Measurements from ENCODE around the gene RAB10. TPM values are rescaled to one million over a fixed set of nuclear protein-coding genes. Genes with fewer than 3 reads are reported as not detected.
"Not testable (repeated sequence)": the region's sequence is repeated elsewhere in the genome, so short reads cannot be mapped to it uniquely, and the experiment has no call there.

The RAB10 gene
- polyA plus RNA-seq, 1 donor = 95.1 TPM

DNA sequence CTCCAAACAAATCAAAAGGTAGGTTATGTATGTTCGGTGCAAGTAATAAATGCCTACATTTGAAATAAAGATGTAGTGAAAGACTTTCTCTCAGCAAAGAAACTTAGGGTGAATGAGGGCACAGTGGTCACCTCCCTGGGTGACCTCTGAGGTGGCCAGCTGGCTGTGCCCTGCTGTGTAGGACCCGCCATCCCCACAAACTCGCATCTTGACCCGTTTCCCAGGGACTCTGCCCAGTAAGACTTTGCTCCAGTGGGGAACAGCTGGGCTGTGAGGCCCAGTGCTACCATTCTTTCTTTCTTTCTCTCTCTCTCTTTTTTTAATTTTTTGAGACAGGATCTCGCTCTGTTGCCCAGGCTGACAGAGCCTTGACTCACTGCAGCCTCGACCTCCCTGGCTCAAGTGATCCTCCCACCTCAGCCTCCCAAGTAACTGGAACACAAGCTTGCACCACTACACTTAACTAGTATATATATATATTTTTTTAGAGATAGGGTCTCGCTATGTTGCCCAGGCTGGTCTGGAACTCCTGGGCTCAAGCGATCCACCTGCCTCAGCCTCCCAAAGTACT, 130.8 kb downstream of the RAB10 start:
- DNase-seq = no peak

DNA sequence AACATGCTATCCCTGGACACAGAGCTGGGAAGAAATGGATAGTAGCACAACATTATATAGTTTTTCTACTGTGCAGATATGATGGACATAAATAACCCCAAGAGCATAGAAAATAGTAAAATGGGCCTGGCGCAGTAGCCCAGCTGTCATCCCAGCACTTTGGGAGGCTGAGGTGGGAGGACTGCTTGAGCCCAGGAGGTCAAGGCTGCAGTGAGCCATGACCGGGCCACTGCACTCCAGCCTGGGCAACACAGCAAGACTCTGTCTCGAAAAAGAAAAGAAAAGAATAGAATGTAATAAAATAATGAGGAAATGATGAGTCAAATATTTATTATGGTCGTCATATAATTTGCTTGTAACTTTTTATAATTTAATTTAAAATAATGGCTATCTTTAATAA, 131.5 kb downstream of the RAB10 start:
- DNase-seq = no peak

DNA sequence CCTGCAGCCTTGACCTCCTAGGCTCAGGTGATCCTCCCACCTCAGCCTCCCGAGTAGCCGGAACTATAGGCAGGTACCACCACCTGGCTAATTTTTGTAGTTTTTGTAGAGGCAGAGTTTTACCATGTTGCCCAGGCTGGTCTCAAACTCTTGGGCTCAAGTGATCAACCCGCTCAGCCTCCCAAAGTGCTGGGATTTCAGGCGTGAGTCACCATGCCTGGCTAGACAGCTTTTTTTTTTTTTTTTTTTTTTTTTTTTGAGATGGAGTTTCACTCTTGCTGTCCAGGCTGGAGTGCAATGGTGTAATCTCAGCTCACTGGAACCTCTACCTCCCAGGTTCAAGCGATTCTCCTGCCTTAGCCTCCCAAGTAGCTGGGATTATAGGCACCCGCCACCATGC, 132.7 kb downstream of the RAB10 start:
- not testable (repeated sequence) for DNase-seq

DNA sequence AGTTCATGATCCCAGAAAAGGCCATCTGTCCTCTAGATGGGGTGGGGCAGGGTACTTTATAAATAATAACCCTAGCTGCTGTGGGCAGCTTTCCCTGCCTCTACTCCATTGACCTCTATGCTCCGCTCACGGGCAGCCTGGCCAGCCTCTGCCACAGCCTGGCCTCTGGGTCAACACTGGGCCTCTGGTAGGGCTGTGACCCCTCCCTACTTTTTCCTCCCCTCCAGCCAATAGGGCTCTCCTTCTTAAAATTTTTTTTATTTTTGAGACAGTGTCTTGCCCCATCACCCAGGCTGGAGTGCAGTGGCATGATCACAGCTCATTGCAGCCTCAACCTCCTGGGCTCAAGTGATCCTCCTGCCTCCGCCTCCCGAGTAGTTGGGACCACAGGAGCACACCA, 134.9 kb downstream of the RAB10 start:
- DNase-seq = no peak

DNA sequence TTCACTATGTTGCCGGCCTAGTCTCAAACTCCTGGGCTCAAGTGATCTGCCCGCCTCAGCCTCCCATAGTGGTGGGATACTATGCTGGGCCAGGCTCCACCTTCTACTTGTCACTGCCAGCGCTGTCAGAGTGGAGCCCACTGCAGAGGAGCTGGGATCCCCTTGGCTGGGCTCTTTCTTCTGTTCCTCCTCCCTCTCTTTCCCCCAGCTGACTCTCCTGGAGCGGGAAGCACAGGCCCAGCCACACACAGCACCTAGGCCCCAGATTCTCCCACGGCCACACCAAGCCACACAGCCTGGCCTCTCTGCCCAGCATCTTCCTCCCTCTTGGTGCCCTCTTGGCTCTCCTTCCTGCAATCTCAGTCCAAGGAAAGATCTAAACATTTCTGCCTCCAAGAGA, 135.3 kb downstream of the RAB10 start:
- no peak for DNase-seq

DNA sequence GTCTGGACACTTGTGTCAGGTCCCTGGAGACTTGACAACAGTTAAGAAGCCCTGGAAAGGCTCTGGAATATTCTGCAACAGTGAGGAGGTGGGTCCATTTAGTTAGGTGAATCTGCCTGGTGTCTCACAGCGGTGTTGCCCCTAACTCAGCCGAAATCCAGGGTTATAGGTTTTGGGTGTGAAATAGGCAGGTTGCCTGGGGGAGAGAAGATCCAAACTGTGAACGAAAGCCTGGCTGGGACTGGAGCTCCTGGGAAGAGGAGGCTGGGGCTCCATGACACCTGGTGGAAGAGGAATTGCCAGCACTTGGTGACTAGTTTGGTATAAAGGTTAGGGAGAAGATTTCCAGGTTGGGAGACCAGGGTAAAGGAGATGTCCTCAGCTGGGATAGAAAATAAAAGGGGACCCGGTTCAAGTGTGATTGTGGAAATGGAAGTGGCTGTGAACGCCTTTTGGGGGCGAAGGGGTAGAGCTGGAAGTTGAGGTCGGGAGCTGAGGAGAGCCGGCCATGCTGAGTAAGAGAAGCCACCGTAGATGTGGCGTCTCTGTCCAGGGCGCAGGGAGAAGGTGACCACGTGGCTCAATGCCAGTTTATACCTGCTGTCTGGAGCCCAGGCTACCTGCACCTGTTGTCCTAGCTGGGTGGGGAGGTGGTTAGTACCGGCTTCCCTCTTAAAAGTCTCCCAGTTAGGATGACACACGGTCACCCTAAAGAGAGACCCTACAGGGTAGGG, 136.0 kb downstream of the RAB10 start:
- no peak for DNase-seq

- DNase-seq = no peak
These were observed 136.9 kb downstream of the RAB10 start for GRCh38 chr2:26170795-26171194.

DNA sequence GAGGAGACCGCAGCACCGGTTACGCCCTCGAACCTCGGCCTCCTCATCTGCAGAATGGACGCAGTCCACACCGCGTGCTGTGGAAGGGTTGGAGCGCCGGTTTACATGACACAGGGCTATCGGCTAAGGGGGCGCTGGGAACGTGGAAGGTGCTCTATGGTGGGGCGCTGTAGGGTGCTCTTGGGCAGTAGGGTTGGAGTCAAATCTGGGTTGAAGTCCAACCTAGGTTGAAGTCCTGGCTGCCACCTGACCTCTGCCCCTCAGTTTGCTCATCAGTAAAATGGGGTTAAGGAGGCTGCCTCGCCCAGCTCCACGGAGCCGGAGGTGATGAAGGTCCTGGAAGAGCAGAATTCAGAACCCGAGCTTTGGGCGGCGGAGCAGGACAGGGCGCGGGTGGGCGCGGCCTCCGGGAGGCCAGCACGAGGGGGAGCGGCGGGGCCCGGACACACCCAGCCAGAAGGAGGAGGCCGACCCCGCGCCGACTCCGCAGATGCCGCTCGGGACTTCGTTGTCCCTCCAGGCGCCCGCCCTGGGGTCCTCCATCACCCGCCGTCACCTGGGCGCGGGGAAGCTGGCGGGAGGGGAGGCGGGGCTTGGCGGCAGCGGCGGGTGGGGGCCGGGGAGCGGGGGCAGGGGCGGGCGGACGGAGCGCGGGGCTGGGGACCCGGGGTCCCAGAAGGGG, 138.4 kb downstream of the RAB10 start:
- no peak for DNase-seq

- no peak for DNase-seq
These were observed 139.2 kb downstream of the RAB10 start, which contains the start of gene GAREM2 for GRCh38 chr2:26172871-26173775. Gene GAREM2, plus strand, starts transcription at chr2:26173088. Its CDS starts 133 bp downstream, at chr2:26173221.

- DNase-seq = no peak
These were observed 140.0 kb downstream of the RAB10 start for GRCh38 chr2:26173776-26174482.

- no peak for DNase-seq
These were observed 141.0 kb downstream of the RAB10 start for GRCh38 chr2:26174691-26175465.

DNA sequence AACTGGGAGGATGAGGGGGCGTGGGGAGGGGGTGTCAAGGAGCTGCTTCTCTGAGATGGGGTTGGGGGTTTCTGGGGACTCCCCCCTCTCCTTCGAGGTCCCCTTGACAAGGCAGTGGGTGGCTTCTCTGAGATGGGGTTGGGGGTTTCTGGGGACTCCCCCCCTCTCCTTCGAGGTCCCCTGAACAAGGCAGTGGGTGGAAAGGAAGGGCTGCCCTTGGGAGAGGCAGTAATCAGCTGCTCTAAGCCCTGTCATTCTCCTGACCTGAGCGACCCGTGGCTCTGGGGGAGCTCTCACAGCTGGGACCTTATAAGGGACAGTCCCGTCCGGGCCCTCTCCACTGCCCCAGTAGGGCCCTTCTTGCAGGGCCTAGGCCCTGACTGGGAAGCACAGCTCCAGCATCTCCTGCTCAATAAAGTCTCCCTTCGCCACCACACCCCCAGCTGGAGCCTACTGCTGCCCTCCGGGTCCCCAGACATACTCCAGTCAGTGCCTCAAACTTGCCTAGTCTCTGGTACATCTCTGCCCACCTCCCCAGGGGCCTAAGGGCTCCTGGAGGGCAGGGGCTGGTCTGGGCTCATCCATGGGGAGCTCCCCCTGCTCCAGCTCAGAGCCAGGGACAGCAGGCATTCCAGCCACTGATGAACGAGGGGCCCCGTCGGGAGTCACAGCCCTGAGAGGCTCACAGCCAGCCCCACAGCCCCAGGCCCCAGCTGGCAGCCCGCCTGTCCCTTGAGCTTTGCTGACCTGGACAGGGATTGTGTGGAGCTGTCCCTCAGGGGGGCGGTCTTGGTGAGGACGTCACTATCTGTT, 141.8 kb downstream of the RAB10 start:
- no peak for DNase-seq

DNA sequence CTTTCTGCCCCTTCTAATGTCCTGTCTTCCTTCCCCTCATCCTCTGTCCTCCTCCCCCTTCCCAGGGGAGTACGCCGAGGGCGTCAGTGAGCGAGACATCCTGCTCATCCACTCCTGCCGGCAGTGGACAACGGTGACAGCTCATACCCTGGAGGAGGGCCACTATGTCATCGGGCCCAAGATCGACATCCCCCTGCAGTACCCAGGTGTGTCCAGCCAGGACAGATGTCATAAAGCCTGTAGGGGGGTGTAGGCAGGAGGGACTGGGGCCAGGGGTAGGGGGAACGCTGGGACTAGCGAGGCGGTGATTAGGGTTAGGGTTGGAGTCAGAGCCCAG, 142.4 kb downstream of the RAB10 start:
- no peak for DNase-seq

GRCh38 chr2:26177122-26177521, 143.2 kb downstream of the RAB10 start:
- no peak for DNase-seq

GRCh38 chr2:26178246-26178645, 144.4 kb downstream of the RAB10 start:
- no peak for DNase-seq

- no peak for DNase-seq
These were observed 145.0 kb downstream of the RAB10 start for GRCh38 chr2:26178746-26179436.

DNA sequence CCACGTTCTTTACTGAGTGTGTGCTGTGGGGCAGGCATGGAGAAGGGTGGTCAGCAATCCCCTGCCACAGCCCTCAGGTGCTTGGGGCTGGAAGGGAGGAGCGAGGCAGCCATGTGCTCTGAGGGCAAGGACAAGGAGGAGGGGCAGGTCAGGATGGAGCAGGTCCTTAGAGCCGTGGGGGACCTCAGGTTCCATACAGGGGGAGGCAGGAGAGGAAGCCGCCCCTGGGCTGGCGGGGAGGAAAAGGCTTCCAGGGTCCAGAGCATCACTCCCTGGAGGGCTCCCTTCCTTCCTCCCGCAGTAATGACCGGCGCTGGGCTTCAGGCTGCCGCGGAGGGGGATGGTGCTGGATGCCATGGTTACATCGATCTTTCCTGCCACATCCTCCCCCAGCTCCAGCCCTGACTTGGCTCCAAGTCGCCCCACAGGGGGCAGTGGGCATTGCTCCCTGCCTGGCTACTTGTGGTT, 145.6 kb downstream of the RAB10 start:
- DNase-seq = no peak

DNA sequence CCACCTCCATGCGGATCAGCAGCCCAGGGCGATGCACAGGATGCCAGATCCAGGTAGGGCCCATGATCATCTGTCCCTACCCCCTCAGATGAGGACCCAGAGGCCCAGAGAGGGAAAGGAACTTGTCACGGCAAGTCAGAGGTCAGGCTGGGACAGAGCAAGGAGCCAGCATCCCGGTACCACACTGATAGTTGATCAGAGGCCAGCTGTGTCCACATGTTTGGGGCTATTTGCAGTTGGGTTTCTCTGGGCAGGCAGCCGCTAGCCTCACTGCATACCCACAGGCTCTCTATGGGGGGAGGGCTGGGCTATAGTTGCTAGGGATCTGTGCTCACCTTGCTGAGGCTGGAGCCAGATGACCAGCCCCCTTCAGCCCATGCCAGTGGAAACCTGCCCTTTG, 148.6 kb downstream of the RAB10 start:
- no peak for DNase-seq

GRCh38 chr2:26182887-26183630, 149.2 kb downstream of the RAB10 start:
- no peak for DNase-seq
